ENCODE results near the gene LSM14B.

- TF ChIP-seq POLR2AphosphoS5 (IDR thresholded peaks at IDR 0.05; ENCODE audit: low read depth, low read length) = no peak
- TF ChIP-seq POLR2A (IDR thresholded peaks at IDR 0.05; ENCODE audit: low read depth, low read length) = no peak
These were observed 43.1 kb upstream of the LSM14B start for GRCh38 chr20:62079166-62079565.
